Gastroesophageal sphincter (tissue), 2 donors: Measurements from ENCODE around the gene NAE1.

Experiments used
- POLR2A ChIP-seq, 2 donors: fragments of 450-650 bp; IDR thresholded peaks; one replicate each; pipeline ENCODE4 v1.6.1; 2017; ENCODE audit warnings: antibody characterized with exemption in 2 of 2, mild to moderate bottlenecking in 2 of 2, moderate library complexity in 1 of 2
- POLR2AphosphoS5 ChIP-seq: sonication (generic); formaldehyde crosslinking; IDR thresholded peaks from one replicate; pipeline ENCODE4 v1.6.1; 2017; ENCODE audit warnings: antibody characterized with exemption

DNA sequence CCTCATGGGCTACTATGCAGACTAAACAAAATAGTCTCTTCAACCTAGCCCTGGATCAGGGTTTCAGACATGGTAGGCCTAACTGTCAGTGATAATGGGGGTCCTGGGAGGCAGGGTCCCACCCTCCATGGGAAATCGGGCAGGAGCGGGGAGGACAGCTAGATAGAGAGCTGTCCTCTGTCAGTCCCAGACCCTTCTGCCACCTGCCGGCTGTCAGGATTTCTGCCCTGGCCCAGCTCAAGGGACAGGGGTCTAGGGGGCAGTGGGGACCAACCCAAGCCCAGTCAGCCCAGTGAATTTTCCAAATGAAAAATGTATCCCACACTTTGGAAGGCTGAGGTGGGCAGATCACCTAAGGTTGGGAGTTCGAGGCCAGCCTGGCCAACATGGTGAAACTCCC lies 18.8 kb upstream of the NAE1 start:
- TF ChIP-seq POLR2AphosphoS5: no peak
- TF ChIP-seq POLR2A (IDR thresholded peaks at IDR 0.05): no peak
